GM21786 (cell line): ENCODE measurements around the gene LRCH2.

Experiments used
- ATAC-seq: cut with Tn5 transposase; IDR thresholded peaks from one replicate; pipeline ENCODE4 v1.9.1; 2021; ENCODE audit not compliant: unreplicated experiment

The LRCH2 gene

DNA sequence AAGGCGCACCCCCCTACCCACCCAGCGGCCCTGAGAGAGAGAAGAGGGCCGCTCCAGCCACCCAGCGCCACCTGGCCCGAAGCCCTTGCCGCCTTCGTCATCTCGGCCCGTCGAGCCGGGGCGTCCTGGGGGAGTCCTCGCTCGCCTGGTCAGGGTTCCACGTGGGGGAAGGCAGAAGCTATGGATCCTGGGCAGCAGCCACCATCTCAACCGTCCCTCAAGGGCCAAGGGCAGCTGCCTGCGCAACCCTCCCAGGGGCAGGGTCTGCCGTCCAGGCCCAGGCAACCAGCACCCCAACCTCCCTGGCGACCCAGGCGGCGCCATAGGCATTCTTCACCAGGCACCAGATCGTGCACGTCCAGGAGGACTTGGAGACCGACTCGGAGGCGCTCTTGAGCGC lies 165.0 kb downstream of the LRCH2 start:
- ATAC-seq = no peak

DNA sequence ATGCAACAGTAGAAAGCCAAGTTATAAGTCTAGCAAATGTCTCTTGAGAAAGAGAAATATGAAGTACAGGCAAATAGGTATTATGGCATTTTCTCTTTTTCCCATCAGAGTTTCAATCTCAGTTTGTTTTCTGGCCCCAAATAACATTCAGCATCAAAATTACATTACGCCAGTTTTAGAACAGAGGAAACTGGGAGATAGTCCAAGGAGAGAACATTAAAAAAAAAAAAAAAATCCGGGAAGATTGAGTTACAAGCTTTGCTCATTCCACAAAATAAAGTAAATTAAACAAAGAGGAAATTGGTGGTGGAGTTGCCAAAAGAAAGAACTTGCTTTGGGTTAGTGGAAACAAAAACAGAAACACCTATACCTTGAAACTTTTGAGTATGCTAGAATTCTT lies 166.1 kb downstream of the LRCH2 start:
- ATAC-seq = no peak

DNA sequence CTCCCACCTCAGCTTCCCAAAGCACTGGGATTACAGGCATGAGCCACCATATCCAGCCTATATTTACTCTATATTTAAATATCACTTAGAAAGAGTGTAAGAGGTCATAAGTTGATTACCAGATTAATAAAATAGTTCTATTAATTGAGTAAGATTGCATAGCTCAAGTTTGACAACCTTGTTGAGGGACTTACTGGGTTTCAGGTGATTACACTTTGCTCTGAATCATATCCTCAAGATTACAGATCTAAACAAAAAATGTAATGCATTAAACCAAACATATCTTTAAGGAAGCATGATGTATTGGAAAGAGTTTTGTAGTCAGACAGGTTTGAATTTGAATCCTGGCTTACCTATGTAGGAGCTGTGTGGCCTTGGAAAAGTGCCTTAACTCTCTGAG lies 168.6 kb downstream of the LRCH2 start:
- ATAC-seq = no peak
